HepG2 (cell line): Measurements from ENCODE around the gene DNMT3A.

Experiments
- EP300 ChIP-seq, 3 experiments: sonication (generic) in 1 of 3; formaldehyde crosslinking in 1 of 3; IDR thresholded peaks; 2 replicates each; pipeline versions ENCODE4 v1.5.1 to v1.6.1; 2011 to 2020; ENCODE audit warnings: low read depth in 2 of 3, low read length in 2 of 3, borderline replicate concordance in 1 of 3, improper control_type of control experiment in 1 of 3, mild to moderate bottlenecking in 1 of 3, missing genetic modification reagents in 1 of 3, moderate library complexity in 1 of 3
- ETV6 ChIP-seq: sonication (generic); formaldehyde crosslinking; conservative IDR thresholded peaks from 2 replicates; pipeline ENCODE4 v1.4.0; 2020; ENCODE audit warnings: missing genetic modification reagents
- TF ChIP-seq, protein P1 (sequence below): fragments of 450-650 bp; IDR thresholded peaks from 2 replicates; pipeline ENCODE4 v1.6.1; 2017; ENCODE audit warnings: mild to moderate bottlenecking

DNA sequence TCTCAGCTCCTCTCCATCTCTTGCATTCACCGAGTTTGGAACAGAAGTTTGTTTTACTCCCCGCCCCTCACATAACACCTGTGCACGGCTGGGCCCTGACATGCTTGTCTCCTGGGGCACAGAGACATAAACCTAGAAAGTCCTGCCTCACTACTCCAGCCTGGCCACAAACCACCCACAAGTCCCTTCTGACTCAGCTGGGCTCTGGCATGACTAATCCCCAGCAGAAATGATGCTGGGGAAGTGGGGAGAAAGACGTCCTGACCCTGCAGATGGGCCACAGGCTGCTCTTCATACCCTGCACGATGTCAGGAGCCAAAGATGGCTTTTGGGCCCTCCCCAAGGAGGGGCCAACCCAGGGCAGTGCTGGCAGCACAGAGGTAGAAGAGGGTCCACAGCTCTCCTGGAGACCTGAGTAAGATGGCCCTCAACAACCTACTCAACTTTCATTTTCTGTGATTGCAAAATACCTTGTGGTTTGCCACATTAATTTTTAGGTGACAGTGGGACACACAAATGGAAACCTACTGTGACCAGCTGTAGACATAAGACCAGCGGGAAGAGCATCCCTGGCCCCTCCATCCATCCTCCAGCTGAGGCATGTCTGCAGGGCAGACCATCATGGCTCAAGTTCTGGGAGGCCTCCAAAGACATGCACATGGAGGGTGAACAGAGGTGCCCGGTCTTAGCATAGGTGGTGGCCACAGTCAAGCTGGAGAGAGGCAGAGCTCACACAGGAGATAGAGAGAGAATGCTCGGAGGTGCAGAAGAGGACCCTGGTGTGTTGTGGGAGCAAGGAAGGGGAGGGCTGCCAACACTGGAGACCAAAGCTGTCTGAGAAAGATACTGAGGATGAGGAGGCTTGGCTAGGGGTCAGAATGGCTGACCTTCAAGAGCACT, 40.0 kb downstream of the DNMT3A start:
- TF ChIP-seq EP300 (IDR thresholded peaks at IDR 0.05; ENCODE audit: low read depth in 2 of 2, low read length in 2 of 2) (no peak), EP300 (CRISPR knock-in tag; IDR thresholded peaks at IDR 0.05; ENCODE audit: borderline replicate concordance) (no peak), ETV6 (no peak)
- TF ChIP-seq, protein P1, sequence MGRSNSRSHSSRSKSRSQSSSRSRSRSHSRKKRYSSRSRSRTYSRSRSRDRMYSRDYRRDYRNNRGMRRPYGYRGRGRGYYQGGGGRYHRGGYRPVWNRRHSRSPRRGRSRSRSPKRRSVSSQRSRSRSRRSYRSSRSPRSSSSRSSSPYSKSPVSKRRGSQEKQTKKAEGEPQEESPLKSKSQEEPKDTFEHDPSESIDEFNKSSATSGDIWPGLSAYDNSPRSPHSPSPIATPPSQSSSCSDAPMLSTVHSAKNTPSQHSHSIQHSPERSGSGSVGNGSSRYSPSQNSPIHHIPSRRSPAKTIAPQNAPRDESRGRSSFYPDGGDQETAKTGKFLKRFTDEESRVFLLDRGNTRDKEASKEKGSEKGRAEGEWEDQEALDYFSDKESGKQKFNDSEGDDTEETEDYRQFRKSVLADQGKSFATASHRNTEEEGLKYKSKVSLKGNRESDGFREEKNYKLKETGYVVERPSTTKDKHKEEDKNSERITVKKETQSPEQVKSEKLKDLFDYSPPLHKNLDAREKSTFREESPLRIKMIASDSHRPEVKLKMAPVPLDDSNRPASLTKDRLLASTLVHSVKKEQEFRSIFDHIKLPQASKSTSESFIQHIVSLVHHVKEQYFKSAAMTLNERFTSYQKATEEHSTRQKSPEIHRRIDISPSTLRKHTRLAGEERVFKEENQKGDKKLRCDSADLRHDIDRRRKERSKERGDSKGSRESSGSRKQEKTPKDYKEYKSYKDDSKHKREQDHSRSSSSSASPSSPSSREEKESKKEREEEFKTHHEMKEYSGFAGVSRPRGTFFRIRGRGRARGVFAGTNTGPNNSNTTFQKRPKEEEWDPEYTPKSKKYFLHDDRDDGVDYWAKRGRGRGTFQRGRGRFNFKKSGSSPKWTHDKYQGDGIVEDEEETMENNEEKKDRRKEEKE = no peak
